NCI-H2171 (cell line): ENCODE data around the gene SPCS2.
"Not testable (repeated sequence)": the region's sequence is repeated elsewhere in the genome, so short reads cannot be mapped to it uniquely, and the experiment has no call there.

Experiments
- DNase-seq: peaks from one replicate; lab custom pipeline; 2025; lab: John Stamatoyannopoulos, UW

Gene SPCS2

DNA sequence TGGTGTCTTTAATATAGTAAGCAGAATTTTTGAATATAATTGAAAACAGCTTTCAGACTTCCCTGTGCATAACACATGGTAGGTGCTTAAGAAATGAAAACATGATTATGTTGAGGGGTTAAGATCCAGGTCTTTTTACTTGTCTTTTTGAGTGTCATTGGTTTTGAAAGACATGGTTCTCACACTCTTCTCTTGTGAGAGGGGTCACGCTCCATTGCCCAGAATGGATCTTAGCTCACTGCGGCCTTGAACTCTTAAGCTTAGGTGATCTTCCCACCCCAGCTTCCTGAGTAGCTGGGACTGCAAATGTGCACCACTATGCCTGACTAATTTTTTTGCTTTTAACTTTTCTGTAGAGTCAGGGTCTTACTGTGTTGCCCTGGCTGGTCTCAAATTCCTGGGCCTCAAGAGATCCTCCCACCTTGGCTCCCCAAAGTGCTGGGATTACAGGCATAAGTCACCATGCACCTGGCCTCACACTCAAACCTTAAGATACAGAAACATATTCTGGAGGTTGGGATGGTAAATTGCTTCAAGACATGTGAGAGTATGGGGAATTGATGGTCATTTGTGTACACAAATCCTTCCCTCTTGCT lies 1.4 kb downstream of the SPCS2 start:
- DNase-seq: no peak

DNA sequence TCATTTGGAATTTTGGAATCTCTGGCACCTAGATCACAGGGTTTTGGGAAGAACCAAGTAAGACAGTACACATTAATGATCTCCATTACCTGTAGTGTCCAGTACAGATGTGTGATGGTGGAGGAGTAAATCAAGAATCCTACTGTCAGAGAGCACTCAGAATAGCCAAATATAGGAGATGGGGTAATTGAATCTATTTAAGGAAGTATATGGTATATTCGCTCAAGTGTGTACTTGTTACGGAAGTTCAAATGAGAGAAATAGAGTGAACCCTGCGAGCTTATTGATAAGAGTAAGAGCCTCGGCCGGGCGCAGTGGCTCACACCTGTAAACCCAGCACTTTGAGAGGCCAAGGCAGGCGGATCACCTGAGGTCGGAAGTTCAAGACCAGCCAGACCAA lies 2.2 kb downstream of the SPCS2 start:
- no peak for DNase-seq

DNA sequence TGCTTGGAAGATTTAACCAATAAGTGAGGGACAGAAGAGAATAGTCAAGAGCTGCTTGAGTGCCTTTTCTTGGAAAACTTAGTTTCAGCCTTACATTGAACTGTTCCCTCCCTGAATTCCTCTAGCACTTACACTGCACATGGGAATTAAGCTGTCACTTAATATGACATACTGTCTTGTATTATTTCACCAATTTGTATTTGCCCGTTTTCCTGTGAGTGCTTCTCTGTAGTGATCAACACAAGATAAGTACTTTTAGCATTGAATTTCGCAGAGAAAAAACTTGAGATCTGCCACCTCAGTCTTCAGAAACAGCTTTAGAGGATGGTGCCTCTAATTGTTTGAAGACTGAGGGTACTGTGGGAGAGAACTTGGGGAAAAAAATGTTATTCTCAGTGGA lies 3.7 kb downstream of the SPCS2 start:
- no peak for DNase-seq

DNA sequence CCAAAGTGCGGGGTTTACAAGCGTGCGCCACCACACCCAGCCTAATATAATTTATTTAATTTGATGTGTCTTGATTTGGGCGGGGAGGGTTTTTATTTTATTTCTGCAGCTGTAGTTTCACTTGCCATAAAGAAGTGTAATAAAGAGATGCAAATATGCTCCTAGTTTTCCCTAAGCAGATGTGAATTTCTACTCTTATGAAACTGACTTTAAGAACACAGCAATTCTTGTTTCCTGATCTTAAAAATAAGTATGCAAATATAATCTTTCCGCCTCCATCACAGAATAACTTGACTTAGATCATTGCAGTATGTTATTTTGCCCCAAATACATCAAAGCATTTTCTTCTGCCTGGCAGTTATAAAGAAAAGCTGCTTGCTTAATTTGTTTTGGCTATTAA lies 4.4 kb downstream of the SPCS2 start:
- no peak for DNase-seq

DNA sequence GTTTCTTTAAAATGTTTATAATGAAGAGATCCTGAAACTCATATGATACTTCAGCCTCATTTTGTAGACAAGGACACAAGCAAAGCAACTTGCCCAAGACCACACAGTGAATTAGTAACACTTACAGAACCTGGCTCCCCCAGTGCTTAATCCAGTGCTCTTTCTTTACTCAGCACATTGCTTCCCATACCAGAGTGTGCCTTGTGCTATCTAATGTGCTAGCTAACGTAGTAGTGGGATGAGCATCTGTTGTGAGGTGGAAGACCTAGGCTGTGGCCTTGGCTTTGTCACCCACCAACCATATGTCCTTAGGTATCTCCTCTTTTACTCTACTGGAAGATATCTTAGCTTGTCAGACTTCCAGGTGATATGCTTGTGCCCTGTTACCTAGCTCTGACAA lies 5.1 kb downstream of the SPCS2 start:
- no peak for DNase-seq

DNA sequence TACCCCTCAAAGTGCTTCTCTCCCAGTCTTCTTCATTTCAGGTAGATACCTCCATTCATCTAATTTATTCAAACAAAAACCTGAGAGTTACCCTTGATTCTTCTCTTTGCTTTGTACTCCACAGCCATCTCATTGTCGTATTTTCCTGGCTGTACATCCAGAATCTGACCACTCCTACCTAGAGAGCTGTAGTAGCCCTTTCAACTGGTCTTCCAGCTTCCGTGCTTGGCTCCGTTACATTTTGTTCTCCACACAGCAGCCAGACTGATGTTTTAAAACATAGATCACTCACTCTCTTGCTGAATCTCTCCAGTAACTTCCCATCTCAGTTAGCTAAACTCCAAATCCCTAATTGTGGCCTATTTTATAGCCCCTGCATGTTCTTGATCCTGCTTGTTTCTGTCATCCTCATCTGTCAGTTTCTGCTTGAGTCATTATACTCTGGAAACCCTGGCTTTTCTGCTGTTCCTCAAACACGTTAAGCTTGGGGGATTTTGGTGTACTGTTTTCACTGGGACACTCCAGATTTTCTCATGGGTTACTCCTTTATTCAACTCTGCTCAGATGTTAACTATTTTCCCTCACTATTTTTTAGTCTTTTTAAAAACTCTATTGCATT lies 7.4 kb downstream of the SPCS2 start:
- DNase-seq: no peak

DNA sequence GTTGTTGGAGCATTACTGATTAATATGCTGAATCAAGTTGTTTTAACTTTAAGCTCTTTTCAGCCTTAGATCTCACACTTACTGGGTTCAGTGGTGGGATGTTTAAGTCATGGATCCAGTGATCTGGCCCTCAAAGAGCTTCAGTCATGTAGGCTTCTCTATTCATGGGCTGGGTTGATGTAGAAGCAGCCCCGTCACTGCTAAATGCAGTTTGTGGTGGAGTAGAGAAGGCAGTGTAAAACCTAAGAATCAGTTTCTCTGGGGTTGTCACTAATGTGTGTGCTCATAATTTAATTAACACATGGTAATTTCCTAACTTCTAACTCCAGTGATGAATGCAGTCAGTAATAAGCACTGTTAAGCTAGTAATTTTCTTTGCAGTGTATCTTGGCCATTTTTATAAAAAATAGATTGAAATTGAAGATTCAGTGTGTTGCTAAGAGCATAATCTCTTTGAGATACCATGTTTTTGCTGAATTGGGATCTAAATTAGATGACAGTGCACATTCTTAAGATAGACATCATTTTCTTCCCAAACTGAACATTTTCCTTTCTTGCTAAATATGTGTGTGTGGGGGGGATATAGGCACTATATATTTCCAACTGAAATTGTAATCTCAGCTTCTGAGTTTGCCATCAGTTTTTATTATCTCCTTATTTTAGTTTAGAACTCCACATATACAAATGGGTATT lies 9.0 kb downstream of the SPCS2 start:
- no peak for DNase-seq

DNA sequence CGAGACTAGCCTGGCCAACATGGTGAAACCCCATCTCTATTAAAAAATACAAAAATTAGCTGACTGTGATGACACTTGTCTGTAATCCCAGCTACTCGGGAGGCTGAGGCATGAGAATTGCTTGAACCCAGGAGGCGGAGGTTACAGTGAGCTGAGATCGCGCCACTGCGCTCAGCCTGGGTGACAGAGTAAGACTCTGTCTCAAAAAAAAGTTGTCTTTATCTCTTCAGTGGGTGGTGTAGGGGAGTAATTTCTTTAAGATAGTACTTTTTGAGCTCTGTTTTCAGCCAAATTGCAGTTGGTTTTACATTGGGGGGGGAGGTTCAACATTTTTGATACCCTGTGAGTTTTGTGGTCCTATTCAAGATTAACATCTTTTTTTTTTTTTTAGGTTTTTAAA lies 11.1 kb downstream of the SPCS2 start:
- not testable (repeated sequence) for DNase-seq

DNA sequence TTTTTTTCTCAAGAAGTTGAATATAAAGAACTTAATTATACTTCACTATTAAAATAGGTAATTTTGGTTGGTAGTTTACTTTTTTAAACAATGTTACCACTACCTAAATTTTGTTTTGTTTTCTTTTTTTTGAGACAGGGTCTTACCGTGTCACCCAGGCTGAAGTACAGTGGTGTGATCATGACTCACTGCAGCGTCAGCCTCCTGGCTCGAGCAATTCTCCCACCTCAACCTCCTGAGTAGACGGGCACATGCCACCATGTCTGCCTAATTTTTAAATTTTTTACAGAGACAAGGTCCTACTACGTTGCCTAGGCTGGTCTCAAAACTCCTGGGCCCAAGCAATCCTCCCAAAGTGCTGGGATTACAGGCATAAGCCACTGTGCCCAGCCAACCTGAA lies 17.6 kb downstream of the SPCS2 start:
- DNase-seq: no peak

DNA sequence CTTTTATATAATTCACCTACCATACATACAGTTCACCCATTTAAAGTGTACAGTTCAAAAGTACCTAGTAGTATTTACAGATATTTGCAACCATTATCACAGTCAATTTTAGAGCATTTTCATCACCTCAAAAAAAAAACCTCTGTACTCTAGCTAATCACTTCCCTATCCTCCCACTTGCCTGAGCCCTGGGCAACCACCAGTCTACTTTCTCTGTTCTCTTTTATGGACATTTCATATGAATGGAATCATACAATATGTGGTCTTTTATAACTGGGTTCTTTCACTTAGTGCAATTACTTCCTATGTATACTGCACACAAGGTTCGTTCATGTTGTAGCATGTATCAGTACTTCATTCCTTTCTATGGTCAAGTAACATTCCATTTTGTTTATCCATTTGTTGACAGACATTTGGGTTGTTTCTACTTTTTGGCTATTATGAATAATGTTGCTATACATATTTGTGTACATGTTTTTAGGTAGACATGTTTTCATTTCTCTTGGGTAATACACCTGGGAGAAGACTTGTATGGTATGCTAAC lies 21.9 kb downstream of the SPCS2 start:
- no peak for DNase-seq

DNA sequence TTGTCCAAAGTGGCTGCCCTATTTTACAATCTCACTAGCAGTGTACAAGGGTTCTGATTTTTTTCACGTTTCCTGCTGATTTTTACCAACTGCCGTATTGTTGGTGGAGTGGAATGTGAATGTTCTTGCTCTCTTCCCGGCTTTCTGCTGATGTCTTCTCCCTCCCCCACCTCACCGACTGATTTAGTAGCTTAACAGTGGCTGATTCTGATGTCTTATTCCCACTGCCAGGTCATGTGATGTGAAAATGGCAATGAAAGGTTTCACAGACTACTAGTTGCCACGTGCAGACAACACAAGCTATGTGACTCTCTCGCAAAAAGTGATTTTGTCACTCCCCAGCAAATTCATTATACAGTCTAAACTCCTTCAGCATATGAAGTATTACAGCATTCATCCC lies 22.4 kb downstream of the SPCS2 start:
- no peak for DNase-seq

DNA sequence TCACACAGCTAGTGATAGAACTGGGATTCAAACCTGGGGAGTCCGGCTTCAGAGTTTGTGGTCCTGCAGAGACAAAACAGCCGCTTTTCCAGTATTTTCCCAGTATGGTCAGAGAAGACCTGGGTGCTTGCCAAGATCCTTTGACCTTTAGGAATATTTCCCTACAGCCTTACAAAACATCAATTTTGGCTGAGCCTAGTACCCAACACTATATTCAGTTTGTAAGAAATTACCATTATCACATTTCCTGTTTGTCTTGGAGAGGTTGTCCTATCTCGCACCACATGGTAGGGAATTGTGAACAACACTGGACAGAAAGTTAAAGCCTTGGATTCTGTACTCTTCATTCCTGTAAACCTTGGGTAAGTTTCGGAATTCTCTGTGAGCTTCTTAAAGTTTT lies 29.0 kb downstream of the SPCS2 start:
- DNase-seq: no peak

DNA sequence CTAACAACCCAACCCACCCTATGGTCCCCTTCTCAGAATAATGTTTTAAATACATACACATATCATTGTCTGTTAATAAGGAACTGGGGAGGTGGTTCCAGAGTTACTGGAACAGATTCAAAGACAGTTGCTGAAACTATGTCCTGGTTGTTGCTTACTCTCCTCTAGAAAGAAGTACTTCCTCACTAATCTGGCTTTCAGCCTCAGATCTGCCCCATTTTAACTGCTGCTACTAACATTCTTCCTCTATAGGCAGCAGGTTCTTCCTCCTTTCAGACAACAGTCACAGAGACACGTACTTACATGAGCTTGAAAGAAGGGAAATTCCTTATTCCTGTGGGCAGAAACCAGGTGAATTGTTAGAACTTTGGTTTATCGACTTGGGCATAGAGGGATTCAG lies 31.6 kb downstream of the SPCS2 start:
- DNase-seq: no peak

DNA sequence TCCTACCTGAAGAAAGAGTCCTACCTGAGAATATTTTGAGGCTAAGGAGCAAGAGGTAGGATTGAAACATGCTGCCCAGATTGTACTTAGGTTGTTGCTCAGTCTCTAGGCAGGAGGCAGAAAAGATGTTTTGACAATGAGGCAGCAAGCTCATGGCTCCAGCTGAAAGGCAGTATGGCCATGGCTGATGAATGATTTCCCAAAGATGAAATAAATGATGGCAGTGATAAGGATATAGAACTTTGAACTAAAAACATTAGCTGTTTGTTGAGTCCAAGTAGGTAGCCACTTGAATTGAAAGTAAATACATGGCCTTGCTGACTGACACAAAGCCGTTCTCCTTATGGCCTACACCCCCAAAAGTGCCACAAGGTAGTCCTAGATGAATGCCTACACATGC lies 32.8 kb downstream of the SPCS2 start:
- DNase-seq: no peak

DNA sequence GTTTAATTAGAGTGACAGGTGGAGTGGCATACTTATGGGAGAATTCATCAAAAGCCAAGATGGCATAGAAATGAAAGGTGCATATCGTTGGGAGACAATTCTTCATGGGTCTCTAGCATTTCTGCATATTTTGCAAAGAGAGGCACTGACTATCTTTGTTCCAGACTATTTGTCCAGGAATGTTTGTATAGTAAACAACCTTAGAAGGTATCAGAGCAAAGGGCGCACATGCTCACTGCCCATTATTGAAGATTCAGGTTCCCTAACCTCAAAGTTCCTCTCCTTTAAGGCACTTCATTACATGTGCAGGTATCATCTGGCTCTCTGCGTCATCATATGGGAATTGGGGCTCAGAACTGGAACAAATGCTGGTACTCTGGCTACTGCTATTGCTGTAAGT lies 35.0 kb downstream of the SPCS2 start:
- no peak for DNase-seq

DNA sequence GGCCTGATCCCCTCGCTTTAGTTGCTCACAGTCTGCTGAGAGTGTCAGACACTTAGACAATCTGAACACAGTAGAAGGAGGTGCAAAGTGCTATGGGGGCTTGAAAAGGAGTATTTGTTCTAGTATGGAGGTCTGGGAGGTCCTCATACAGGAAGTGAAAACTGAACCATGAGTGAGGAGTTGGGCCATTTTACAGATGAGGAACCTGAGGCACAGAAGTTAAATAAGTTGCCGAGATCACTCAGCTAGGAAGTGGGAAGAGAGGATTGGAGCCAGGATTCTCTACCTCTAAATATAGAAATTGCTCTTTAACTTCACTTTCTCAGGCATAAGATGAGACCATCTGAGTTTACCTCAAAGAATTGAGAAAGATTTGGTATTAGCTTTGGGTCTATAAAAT lies 35.7 kb downstream of the SPCS2 start:
- DNase-seq: no peak

DNA sequence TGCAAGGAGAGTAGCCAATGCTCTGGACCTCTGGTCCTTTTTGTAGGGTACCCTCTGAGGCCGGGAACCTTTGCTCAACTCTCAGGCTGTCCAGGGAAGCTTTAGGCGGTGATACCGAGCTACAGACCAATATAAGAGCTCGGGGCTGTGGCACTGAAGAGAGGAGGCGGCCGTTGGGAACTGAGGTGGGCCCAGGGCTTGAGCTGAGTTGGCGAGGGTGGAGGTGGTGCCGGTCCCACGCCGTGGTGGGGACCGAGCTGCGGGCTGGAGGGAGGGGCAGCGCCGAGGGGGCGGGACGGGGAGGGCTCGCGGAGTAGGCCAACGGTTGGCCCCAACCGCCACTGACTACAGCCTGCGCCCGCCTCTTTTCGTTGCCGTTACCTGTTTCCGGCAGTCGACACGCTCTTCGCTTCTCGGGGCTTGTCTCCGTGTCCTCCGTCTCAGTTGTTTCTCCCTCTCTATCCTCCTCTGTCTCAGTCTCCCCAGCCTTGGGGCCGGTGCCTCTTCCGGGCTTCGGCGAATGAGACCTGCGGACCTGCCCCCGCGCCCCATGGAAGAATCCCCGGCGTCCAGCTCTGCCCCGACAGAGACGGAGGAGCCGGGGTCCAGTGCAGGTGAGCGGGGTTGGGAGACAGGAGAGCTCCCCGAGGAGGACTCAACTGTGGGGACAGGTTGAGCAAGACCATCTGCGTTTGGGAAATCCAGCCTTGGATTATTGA lies 39.6 kb downstream of the SPCS2 start, which contains the start of gene NEU3:
Gene NEU3 (plus strand): TSS at position 393 of the 719 bp plus-strand sequence. CDS start 128 bp downstream, at position 521.
- DNase-seq: peak; percentile 67

DNA sequence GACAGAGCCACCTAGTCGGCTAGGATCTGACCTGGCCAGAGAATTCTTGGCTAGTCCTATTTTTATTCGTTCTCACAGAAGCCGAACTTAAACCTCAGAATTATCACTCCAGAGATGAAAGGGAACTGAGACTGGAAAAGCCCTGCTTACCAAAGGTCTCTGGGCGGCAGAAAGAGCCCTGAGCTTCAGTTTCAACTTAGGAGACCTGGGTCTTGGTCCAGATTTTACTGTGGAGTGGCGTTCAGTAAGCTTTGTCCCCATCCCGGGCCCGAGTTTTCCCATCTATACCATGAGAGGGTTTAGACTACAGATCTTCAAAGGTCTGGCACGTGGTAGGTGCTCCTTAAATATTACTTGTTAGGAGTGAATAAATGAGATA lies 40.2 kb downstream of the SPCS2 start:
- DNase-seq: no peak

DNA sequence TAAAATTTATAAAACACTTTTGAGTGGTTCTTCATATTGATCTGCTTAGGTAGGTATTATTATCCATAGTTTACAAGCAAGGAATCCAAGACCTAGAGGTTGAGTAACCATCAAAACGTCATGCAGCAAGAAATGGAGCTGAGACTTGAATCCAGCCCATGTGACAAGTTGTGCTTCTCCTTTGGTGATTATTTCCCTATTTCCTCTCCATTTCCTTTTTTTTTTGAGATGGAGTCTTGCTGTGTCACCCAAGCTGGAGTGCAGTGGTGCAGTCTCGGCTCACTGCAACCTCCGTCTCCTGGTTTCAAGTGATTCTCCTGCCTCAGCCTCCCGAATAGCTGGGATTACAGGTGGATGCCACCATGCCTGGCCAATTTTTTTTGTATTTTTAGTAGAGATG lies 41.1 kb downstream of the SPCS2 start:
- not testable (repeated sequence) for DNase-seq

DNA sequence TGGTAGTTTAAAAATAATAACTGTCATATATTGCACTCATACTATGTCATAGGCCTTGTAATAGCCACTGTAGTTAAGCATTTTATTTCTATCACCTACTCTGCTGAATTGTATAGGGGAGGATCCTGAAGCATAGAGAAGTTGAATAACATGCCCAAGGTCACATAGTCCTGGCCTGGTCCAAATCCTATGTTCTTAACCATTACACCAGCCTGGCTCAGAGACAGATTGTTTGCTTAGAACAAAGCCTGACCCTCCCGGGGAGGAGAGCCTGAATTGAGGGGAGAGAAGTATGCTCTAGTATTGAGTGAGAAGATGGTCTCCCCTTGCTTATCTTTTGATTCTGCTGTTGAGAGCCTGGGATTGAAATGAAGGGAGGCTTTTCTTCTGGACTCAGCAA lies 41.9 kb downstream of the SPCS2 start:
- no peak for DNase-seq

DNA sequence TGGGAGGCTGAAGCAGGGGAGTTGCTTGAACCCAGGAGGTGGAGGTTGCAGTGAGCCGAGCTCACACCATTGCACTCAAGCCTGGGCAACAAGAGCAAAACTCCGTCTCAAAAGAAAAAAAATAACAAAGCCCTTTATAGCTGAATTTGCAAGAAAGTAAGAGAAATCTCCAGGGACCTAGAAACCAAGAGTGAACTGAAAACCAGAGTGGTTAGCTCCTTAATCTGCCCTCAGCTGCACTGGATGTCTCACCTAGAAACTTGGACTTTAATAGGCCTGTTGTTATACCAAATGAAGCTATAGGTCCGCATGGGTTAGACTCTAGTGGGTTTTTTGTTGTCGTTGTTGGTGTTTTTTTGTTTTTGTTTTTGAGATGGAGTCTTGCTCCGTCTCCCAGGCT lies 43.8 kb downstream of the SPCS2 start:
- no peak for DNase-seq

DNA sequence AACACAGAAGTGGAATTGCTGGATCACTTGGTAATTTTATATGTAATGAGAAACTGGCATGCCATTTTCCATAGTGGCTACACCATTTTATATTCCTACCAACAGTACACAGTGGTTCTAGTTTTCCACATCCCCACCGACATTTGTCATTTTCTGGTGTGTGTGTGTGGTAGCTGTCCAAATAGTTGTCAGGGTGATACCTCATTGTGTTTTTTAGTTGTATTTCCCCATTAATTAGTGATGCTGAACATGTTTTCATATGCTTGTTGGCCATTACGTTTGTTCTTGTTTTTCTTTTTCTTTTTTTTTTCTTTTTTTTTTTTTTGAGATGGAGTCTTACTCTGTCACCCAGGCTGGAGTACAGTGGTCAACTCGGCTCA lies 51.9 kb downstream of the SPCS2 start:
- no peak for DNase-seq

DNA sequence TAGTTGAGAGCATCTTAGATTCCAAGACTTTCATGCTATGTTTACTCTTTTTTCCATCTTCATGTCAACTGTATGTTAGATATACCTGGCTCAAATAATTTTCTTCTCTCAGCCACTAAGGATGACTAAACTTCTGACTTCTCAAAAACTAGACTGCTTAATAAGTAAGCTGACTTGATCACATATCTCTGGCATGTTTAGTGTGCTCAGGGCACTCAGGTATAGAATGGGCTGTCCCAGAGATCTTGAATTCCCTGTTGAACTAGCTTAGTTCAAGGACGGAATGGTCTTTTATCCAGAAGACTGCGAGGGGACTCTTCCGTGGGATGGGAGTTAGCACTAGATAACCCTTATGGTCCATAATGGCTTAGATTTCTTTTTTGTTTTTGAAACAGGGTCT lies 52.6 kb downstream of the SPCS2 start:
- DNase-seq: no peak
